Stimulated activated naive B cell treated with anti-CD40 and anti-IgM and Interleukin-4, amounts not matched to agents 10 μg/mL and 1 μg/mL and 100 μg/mL, for 72 hours (primary cell): ENCODE data around the gene ANKRD11.

Experiments
- ATAC-seq, 2 donors: fragments of 150-1000 bp; cut with Tn5 transposase; replicated peaks; 2 replicates each; pipeline ENCODE4 v1.10.0; 2021; ENCODE audit warnings: moderate library complexity in 1 of 2
- DNase-seq: peaks from one replicate; pipeline ENCODE4 v3.0.0; 2021
- H3K27ac Mint-ChIP-seq: one replicate; pipeline ENCODE4 v1.8.0; 2022; ENCODE audit warnings: mild to moderate bottlenecking, mixed read lengths
- H3K27me3 Mint-ChIP-seq, 2 donors: one replicate each; pipeline ENCODE4 v1.8.0; 2022; ENCODE audit warnings: mixed read lengths in 2 of 2
- H3K36me3 Mint-ChIP-seq, 2 donors: one replicate each; pipeline ENCODE4 v1.8.0; 2022; ENCODE audit warnings: mixed read lengths in 2 of 2, mild to moderate bottlenecking in 1 of 2
- H3K4me1 Mint-ChIP-seq, 2 donors: one replicate each; pipeline ENCODE4 v1.8.0; 2022; ENCODE audit warnings: mixed read lengths in 2 of 2, mild to moderate bottlenecking in 1 of 2
- H3K4me3 Mint-ChIP-seq, 2 donors: one replicate each; pipeline ENCODE4 v1.8.0; 2022; ENCODE audit warnings: mild to moderate bottlenecking in 2 of 2, mixed read lengths in 2 of 2, moderate library complexity in 1 of 2
- H3K9me3 Mint-ChIP-seq, 2 donors: one replicate each; pipeline ENCODE4 v1.8.0; 2022; ENCODE audit warnings: mixed read lengths in 2 of 2, mild to moderate bottlenecking in 1 of 2

Gene ANKRD11

GRCh38 chr16:89374393-89374960 is 115.9 kb downstream of the ANKRD11 start:
- ATAC-seq (peak; percentile 48 to 53), DNase-seq (no peak)
- H3K4me3 Mint-ChIP-seq, result peak overlapping the region; percentile 57 to 70

GRCh38 chr16:89373355-89374110 is 116.8 kb downstream of the ANKRD11 start:
- DNase-seq (no peak), ATAC-seq (no peak)
- H3K4me1 Mint-ChIP-seq, result peaks cover 63 to 95% of the 10 kb centered on the region in 2 donors
- no peak overlapping the region for H3K4me3 Mint-ChIP-seq
- H3K9me3 Mint-ChIP-seq, result peaks cover 4 to 10% of the 10 kb centered on the region in 2 donors
- peaks cover 43 to 68% of the 10 kb centered on the region in 2 donors for H3K36me3 Mint-ChIP-seq
- H3K27me3 Mint-ChIP-seq, result no peaks in the 10 kb centered on the region
- H3K27ac Mint-ChIP-seq, result no peak overlapping the region

More at GRCh38 chr16:89374393-89374960, 115.9 kb downstream of the ANKRD11 start:
- Mint-ChIP-seq H3K9me3 (peaks cover 4 to 10% of the 10 kb centered on the region in 2 donors), H3K4me1 (peaks cover 56 to 95% of the 10 kb centered on the region in 2 donors), H3K36me3 (peaks cover 43 to 60% of the 10 kb centered on the region in 2 donors), H3K27me3 (no peaks in the 10 kb centered on the region), H3K27ac (peak overlapping the region; percentile 77)

GRCh38 chr16:89371968-89372634 is 118.3 kb downstream of the ANKRD11 start:
- Mint-ChIP-seq H3K4me1 (peaks cover 63 to 95% of the 10 kb centered on the region in 2 donors), H3K27me3 (no peaks in the 10 kb centered on the region), H3K36me3 (peaks cover 42 to 72% of the 10 kb centered on the region in 2 donors), H3K4me3 (peak overlapping the region in 1 of 2 donors; percentile 21), H3K9me3 (peaks cover 3 to 6% of the 10 kb centered on the region in 2 donors), H3K27ac (no peak overlapping the region)
- DNase-seq, result no peak
- no peak for ATAC-seq

- Mint-ChIP-seq H3K27ac (no peak overlapping the region), H3K4me3 (no peak overlapping the region), H3K27me3 (no peaks in the 10 kb centered on the region), H3K36me3 (peaks cover 38 to 69% of the 10 kb centered on the region in 2 donors), H3K9me3 (peaks cover 0 to 3% of the 10 kb centered on the region in 2 donors), H3K4me1 (peaks cover 64 to 95% of the 10 kb centered on the region in 2 donors)
- ATAC-seq (no peak), DNase-seq (no peak)
Observed at GRCh38 chr16:89371386-89371785, 119.0 kb downstream of the ANKRD11 start.

GRCh38 chr16:89370601-89371000 is 119.8 kb downstream of the ANKRD11 start:
- peak overlapping the region; percentile 31 for H3K27ac Mint-ChIP-seq
- peak overlapping the region in 1 of 2 donors; percentile 13 for H3K4me3 Mint-ChIP-seq
- no peaks in the 10 kb centered on the region for H3K27me3 Mint-ChIP-seq
- H3K36me3 Mint-ChIP-seq, result peaks cover 31 to 61% of the 10 kb centered on the region in 2 donors
- no peaks in the 10 kb centered on the region for H3K9me3 Mint-ChIP-seq
- DNase-seq (no peak), ATAC-seq (no peak)
- H3K4me1 Mint-ChIP-seq, result peaks cover 64 to 95% of the 10 kb centered on the region in 2 donors

GRCh38 chr16:89370081-89370511 is 120.3 kb downstream of the ANKRD11 start:
- Mint-ChIP-seq H3K36me3 (peaks cover 31 to 62% of the 10 kb centered on the region in 2 donors), H3K4me3 (no peak overlapping the region)

GRCh38 chr16:89369266-89369895 is 121.0 kb downstream of the ANKRD11 start:
- ATAC-seq (no peak), DNase-seq (no peak)
- no peak overlapping the region for H3K4me3 Mint-ChIP-seq
- H3K27me3 Mint-ChIP-seq, result no peaks in the 10 kb centered on the region
- peaks cover 63 to 95% of the 10 kb centered on the region in 2 donors for H3K4me1 Mint-ChIP-seq
- peaks cover 28 to 65% of the 10 kb centered on the region in 2 donors for H3K36me3 Mint-ChIP-seq
- H3K27ac Mint-ChIP-seq, result peak overlapping the region; percentile 42
- no peaks in the 10 kb centered on the region for H3K9me3 Mint-ChIP-seq

More at GRCh38 chr16:89370081-89370511, 120.3 kb downstream of the ANKRD11 start:
- DNase-seq, result no peak
- no peak for ATAC-seq
- Mint-ChIP-seq H3K27ac (peak overlapping the region; percentile 65), H3K4me1 (peaks cover 62 to 95% of the 10 kb centered on the region in 2 donors), H3K27me3 (no peaks in the 10 kb centered on the region), H3K9me3 (no peaks in the 10 kb centered on the region)

- peak in 1 of 2 donors; percentile 31 for ATAC-seq
- Mint-ChIP-seq H3K9me3 (no peaks in the 10 kb centered on the region), H3K27ac (peak overlapping the region; percentile 42), H3K27me3 (no peaks in the 10 kb centered on the region), H3K36me3 (peaks cover 29 to 65% of the 10 kb centered on the region in 2 donors), H3K4me1 (peaks cover 67 to 97% of the 10 kb centered on the region in 2 donors), H3K4me3 (peak overlapping the region; percentile 46 to 58)
- no peak for DNase-seq
Observed at GRCh38 chr16:89368604-89369249, 121.6 kb downstream of the ANKRD11 start.

- H3K4me3 Mint-ChIP-seq, result peak overlapping the region; percentile 28 to 60
- H3K27me3 Mint-ChIP-seq, result no peaks in the 10 kb centered on the region
- H3K36me3 Mint-ChIP-seq, result peaks cover 18 to 60% of the 10 kb centered on the region in 2 donors
- ATAC-seq, result peak in 1 of 2 donors; percentile 23
- H3K27ac Mint-ChIP-seq, result peak overlapping the region; percentile 81
- H3K9me3 Mint-ChIP-seq, result no peaks in the 10 kb centered on the region
- no peak for DNase-seq
- peaks cover 62 to 92% of the 10 kb centered on the region in 2 donors for H3K4me1 Mint-ChIP-seq
Observed at GRCh38 chr16:89367538-89367915, 122.8 kb downstream of the ANKRD11 start.

GRCh38 chr16:89366561-89367537 is 123.5 kb downstream of the ANKRD11 start:
- peaks cover 14 to 55% of the 10 kb centered on the region in 2 donors for H3K36me3 Mint-ChIP-seq
- peak overlapping the region; percentile 81 for H3K27ac Mint-ChIP-seq
- DNase-seq (no peak), ATAC-seq (no peak)
- peaks cover 66 to 94% of the 10 kb centered on the region in 2 donors for H3K4me1 Mint-ChIP-seq
- H3K9me3 Mint-ChIP-seq, result no peaks in the 10 kb centered on the region
- H3K4me3 Mint-ChIP-seq, result peak overlapping the region in 1 of 2 donors; percentile 60
- no peaks in the 10 kb centered on the region for H3K27me3 Mint-ChIP-seq

GRCh38 chr16:89365996-89366395 is 124.4 kb downstream of the ANKRD11 start:
- H3K27ac Mint-ChIP-seq, result no peak overlapping the region

GRCh38 chr16:89365044-89365467 is 125.3 kb downstream of the ANKRD11 start:
- ATAC-seq (peak; percentile 20 to 22), DNase-seq (no peak)
- H3K36me3 Mint-ChIP-seq, result peaks cover 18 to 46% of the 10 kb centered on the region in 2 donors
- H3K4me1 Mint-ChIP-seq, result peaks cover 67 to 94% of the 10 kb centered on the region in 2 donors
- no peaks in the 10 kb centered on the region for H3K9me3 Mint-ChIP-seq
- H3K4me3 Mint-ChIP-seq, result no peak overlapping the region
- H3K27me3 Mint-ChIP-seq, result no peaks in the 10 kb centered on the region
- H3K27ac Mint-ChIP-seq, result peak overlapping the region; percentile 56

More at GRCh38 chr16:89365996-89366395, 124.4 kb downstream of the ANKRD11 start:
- no peaks in the 10 kb centered on the region for H3K27me3 Mint-ChIP-seq
- ATAC-seq, result no peak
- no peak overlapping the region for H3K4me3 Mint-ChIP-seq
- peaks cover 69 to 94% of the 10 kb centered on the region in 2 donors for H3K4me1 Mint-ChIP-seq
- peaks cover 12 to 49% of the 10 kb centered on the region in 2 donors for H3K36me3 Mint-ChIP-seq
- no peaks in the 10 kb centered on the region for H3K9me3 Mint-ChIP-seq
- DNase-seq, result no peak
